HG03571 (cell line): ENCODE measurements around the gene RAPGEF5.

Experiments used
- ATAC-seq: cut with Tn5 transposase; IDR thresholded peaks from one replicate; pipeline ENCODE4 v1.9.1; 2021; ENCODE audit not compliant: unreplicated experiment

RAPGEF5 gene

GRCh38 chr7:22317632-22318031, 39.3 kb downstream of the RAPGEF5 start:
- no peak for ATAC-seq

GRCh38 chr7:22316914-22317313, 40.0 kb downstream of the RAPGEF5 start:
- no peak for ATAC-seq

- no peak for ATAC-seq
These were observed 49.1 kb downstream of the RAPGEF5 start for GRCh38 chr7:22307816-22308215.

- no peak for ATAC-seq
These were observed 51.2 kb downstream of the RAPGEF5 start for GRCh38 chr7:22305706-22306105.

- no peak for ATAC-seq
These were observed 54.0 kb downstream of the RAPGEF5 start for GRCh38 chr7:22302951-22303423.

- ATAC-seq = no peak
These were observed 54.8 kb downstream of the RAPGEF5 start for GRCh38 chr7:22302193-22302592.

- ATAC-seq = no peak
These were observed 55.2 kb downstream of the RAPGEF5 start for GRCh38 chr7:22301790-22302189.

GRCh38 chr7:22300839-22301238, 56.1 kb downstream of the RAPGEF5 start:
- ATAC-seq = no peak

GRCh38 chr7:22296916-22297315, 60.0 kb downstream of the RAPGEF5 start:
- no peak for ATAC-seq

GRCh38 chr7:22296265-22296566, 60.7 kb downstream of the RAPGEF5 start:
- no peak for ATAC-seq

GRCh38 chr7:22295402-22296264, 61.3 kb downstream of the RAPGEF5 start:
- ATAC-seq = no peak

GRCh38 chr7:22292531-22292930, 64.4 kb downstream of the RAPGEF5 start:
- ATAC-seq = no peak

GRCh38 chr7:22291977-22292376, 65.0 kb downstream of the RAPGEF5 start:
- ATAC-seq = no peak

GRCh38 chr7:22288202-22288601, 68.8 kb downstream of the RAPGEF5 start:
- ATAC-seq = no peak

GRCh38 chr7:22287412-22287811, 69.5 kb downstream of the RAPGEF5 start:
- ATAC-seq = no peak

- no peak for ATAC-seq
These were observed 70.5 kb downstream of the RAPGEF5 start for GRCh38 chr7:22286436-22286835.

- ATAC-seq = no peak
These were observed 75.5 kb downstream of the RAPGEF5 start for GRCh38 chr7:22281481-22281880.

GRCh38 chr7:22280031-22280430, 76.9 kb downstream of the RAPGEF5 start:
- no peak for ATAC-seq

- ATAC-seq = no peak
These were observed 78.3 kb downstream of the RAPGEF5 start for GRCh38 chr7:22278660-22279059.

- ATAC-seq = no peak
These were observed 79.6 kb downstream of the RAPGEF5 start for GRCh38 chr7:22277375-22277774.

- ATAC-seq = no peak
These were observed 81.3 kb downstream of the RAPGEF5 start for GRCh38 chr7:22275661-22276060.

GRCh38 chr7:22271311-22271710, 85.6 kb downstream of the RAPGEF5 start:
- no peak for ATAC-seq

- no peak for ATAC-seq
These were observed 86.6 kb downstream of the RAPGEF5 start for GRCh38 chr7:22270371-22270770.
